CD4-positive, alpha-beta memory T cell (primary cell): ENCODE measurements around the gene ABI3BP. TPM values are rescaled to one million over a fixed set of nuclear protein-coding genes. Genes with fewer than 3 reads are reported as not detected.

Experiments used
- CTCF ChIA-PET: fragments of 350-600 bp; sonication (Branson Sonifier 250); formaldehyde crosslinking; loops from one replicate; lab custom pipeline; 2021; ENCODE audit warnings: inconsistent platforms; ENCODE audit not compliant: partially characterized antibody; lab: Charles Lee
- POLR2A ChIA-PET: fragments of 350-600 bp; sonication (Branson Sonifier 250); formaldehyde crosslinking; loops from one replicate; lab custom pipeline; 2021; ENCODE audit not compliant: partially characterized antibody; lab: Charles Lee
- DNase-seq, 5 donors: peaks; one replicate each; pipeline versions ENCODE4 v3.0.0 to v3.0.0-alpha.2; 2020 to 2022; ENCODE audit warnings: mixed read lengths in 1 of 5
- H3K27ac ChIP-seq: one replicate; pipeline ENCODE4 v1.7.0; 2013; ENCODE audit warnings: low read depth, low read length
- H3K27me3 ChIP-seq: 2 replicates; pipeline ENCODE4 v1.7.0; 2013; ENCODE audit warnings: mild to moderate bottlenecking, low read length, moderate library complexity; ENCODE audit not compliant: insufficient read depth
- H3K36me3 ChIP-seq: 2 replicates; pipeline ENCODE4 v1.7.0; 2013; ENCODE audit warnings: mild to moderate bottlenecking, low read length, moderate library complexity; ENCODE audit not compliant: insufficient read depth
- H3K4me1 ChIP-seq: 2 replicates; pipeline ENCODE4 v1.7.0; 2013; ENCODE audit warnings: mild to moderate bottlenecking, low read length, moderate library complexity; ENCODE audit not compliant: insufficient read depth
- H3K4me3 ChIP-seq, 2 donors: one replicate each; pipeline ENCODE4 v1.7.0; 2013; ENCODE audit warnings: low read length in 2 of 2, mild to moderate bottlenecking in 1 of 2
- H3K9me3 ChIP-seq, 2 donors: one replicate each; pipeline ENCODE4 v1.7.0; 2013; ENCODE audit warnings: low read length in 2 of 2, control low read depth in 1 of 2; ENCODE audit not compliant: control insufficient read depth in 1 of 2
- H3K27ac Mint-ChIP-seq, 7 donors: one replicate each; pipeline ENCODE4 v1.8.0; 2020 to 2021; ENCODE audit warnings: mixed read lengths in 7 of 7, mild to moderate bottlenecking in 6 of 7, inconsistent platforms in 3 of 7, moderate library complexity in 3 of 7
- H3K27me3 Mint-ChIP-seq, 2 donors: one replicate each; pipeline ENCODE4 v1.8.0; 2020 to 2021; ENCODE audit warnings: mixed read lengths in 2 of 2
- H3K36me3 Mint-ChIP-seq, 2 donors: one replicate each; pipeline ENCODE4 v1.8.0; 2020 to 2021; ENCODE audit warnings: mixed read lengths in 2 of 2, inconsistent platforms in 1 of 2, mild to moderate bottlenecking in 1 of 2
- H3K4me1 Mint-ChIP-seq, 4 donors: one replicate each; pipeline ENCODE4 v1.8.0; 2020 to 2021; ENCODE audit warnings: mixed read lengths in 4 of 4, mild to moderate bottlenecking in 1 of 4
- H3K4me3 Mint-ChIP-seq, 8 donors: one replicate each; pipeline ENCODE4 v1.8.0; 2020 to 2021; ENCODE audit warnings: mixed read lengths in 8 of 8, mild to moderate bottlenecking in 7 of 8, moderate library complexity in 6 of 8, inconsistent platforms in 3 of 8
- H3K9me3 Mint-ChIP-seq, 8 donors: one replicate each; pipeline ENCODE4 v1.8.0; 2020 to 2021; ENCODE audit warnings: mixed read lengths in 8 of 8, mild to moderate bottlenecking in 5 of 8, inconsistent platforms in 3 of 8, moderate library complexity in 1 of 8
- intact Hi-C: fragments of 100-400 bp; cut with micrococcal nuclease; formaldehyde crosslinking; loops from one replicate; pipeline ENCODE4 v1.15.1; 2023
- polyA plus RNA-seq, 2 donors: library from polyadenylated mRNA; unstranded; fragments of 300-500 nt; fragmentation: Illumina TruSeq; gene quantifications; one replicate each; pipeline ENCODE4 v1.2.3, GENCODE V29; 2021
- total RNA-seq, 2 experiments: library from RNA; stranded (reverse); gene quantifications; one replicate each; pipeline ENCODE4 v1.2.3, GENCODE V29; 2021

Gene ABI3BP
- total and polyA plus RNA-seq, 4 experiments from 2014 or later, result not detected

DNA sequence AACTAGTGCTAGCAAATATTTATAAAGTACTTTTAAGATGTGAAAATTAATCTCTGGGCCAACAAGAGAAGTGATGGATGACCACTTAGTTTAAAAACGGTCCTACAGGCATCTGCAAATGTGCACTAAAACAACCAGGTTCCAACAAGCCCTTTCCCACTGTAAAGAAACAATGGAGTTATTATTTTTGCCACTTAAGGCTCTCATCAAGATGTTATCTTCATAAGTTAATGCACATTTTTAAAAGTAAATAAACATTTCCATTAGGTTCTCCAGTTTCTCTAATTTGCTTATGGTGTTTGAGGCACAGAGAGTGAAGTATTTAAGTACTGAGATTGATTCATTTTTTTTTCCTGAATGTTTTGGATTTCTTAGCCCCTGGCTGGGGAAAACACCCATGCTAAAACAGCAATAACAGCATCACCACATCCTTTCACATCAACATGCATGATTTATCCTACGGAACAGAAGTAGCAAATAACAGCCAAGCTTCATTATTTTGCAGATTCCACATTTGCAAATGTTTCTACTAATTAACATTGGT is 20.8 kb downstream of the ABI3BP start:
- Mint-ChIP-seq H3K27me3 (peaks cover 0 to 8% of the 10 kb centered on the region in 2 donors), H3K4me3 (no peak overlapping the region), H3K9me3 (no peaks in the 10 kb centered on the region), H3K27ac (no peak overlapping the region), H3K4me1 (no peaks in the 10 kb centered on the region), H3K36me3 (no peaks in the 10 kb centered on the region)
- Histone ChIP-seq H3K9me3 (no peaks in the 10 kb centered on the region), H3K4me1 (no peaks in the 10 kb centered on the region), H3K4me3 (no peak overlapping the region), H3K27ac (no peak overlapping the region), H3K27me3 (no peaks in the 10 kb centered on the region), H3K36me3 (no peaks in the 10 kb centered on the region)
- DNase-seq, result no peak
- POLR2A ChIA-PET, result no interaction called here
- CTCF ChIA-PET, result no interaction called here
- intact Hi-C loops, result no loop called here

- H3K27me3 Mint-ChIP-seq, result peaks cover 0 to 8% of the 10 kb centered on the region in 2 donors
- Histone ChIP-seq H3K9me3 (no peaks in the 10 kb centered on the region), H3K4me3 (no peak overlapping the region), H3K4me1 (no peaks in the 10 kb centered on the region), H3K27me3 (no peaks in the 10 kb centered on the region), H3K36me3 (no peaks in the 10 kb centered on the region), H3K27ac (no peak overlapping the region)
- no peak for DNase-seq
- H3K27ac Mint-ChIP-seq, result no peak overlapping the region
- CTCF ChIA-PET, result no interaction called here
- H3K36me3 Mint-ChIP-seq, result no peaks in the 10 kb centered on the region
- POLR2A ChIA-PET, result no interaction called here
- intact Hi-C loops, result no loop called here
- no peaks in the 10 kb centered on the region for H3K4me1 Mint-ChIP-seq
- H3K4me3 Mint-ChIP-seq, result no peak overlapping the region
- H3K9me3 Mint-ChIP-seq, result no peaks in the 10 kb centered on the region
Observed at GRCh38 chr3:100971798-100972197, 21.4 kb downstream of the ABI3BP start.

DNA sequence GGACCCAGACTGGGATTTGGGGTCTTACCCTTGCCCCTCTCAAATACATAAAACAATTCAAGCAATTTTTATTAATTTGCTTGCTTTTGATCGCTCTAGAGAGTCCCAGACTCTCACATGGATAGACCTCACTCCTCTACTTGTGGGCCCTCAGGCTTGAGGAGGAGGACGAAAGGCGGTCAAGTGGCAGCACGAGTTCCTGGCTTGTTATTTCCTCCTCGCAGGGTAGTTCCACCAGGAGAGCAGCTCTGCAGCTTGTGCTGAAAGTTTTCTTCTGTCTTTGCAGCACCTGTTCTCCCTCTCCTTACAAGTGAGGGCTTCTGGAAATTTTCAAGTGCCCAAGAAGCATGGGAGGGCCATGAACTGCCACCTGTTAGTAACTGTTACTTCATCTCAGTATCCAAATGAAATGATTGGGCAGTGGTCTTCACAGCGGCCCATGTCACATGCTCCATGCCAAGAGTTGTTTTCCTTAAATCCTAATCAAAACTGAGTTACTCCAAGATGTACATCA is 22.7 kb downstream of the ABI3BP start:
- intact Hi-C loops, result no loop called here
- H3K27ac ChIP-seq, result no peak overlapping the region
- no peaks in the 10 kb centered on the region for H3K9me3 Mint-ChIP-seq
- POLR2A ChIA-PET, result no interaction called here
- H3K4me1 Mint-ChIP-seq, result no peaks in the 10 kb centered on the region
- peaks cover 0 to 7% of the 10 kb centered on the region in 2 donors for H3K27me3 Mint-ChIP-seq
- no peak overlapping the region for H3K4me3 ChIP-seq
- H3K4me3 Mint-ChIP-seq, result no peak overlapping the region
- H3K36me3 Mint-ChIP-seq, result no peaks in the 10 kb centered on the region
- no peaks in the 10 kb centered on the region for H3K27me3 ChIP-seq
- no peak for DNase-seq
- no peaks in the 10 kb centered on the region for H3K9me3 ChIP-seq
- CTCF ChIA-PET, result no interaction called here
- H3K36me3 ChIP-seq, result no peaks in the 10 kb centered on the region
- H3K27ac Mint-ChIP-seq, result no peak overlapping the region
- no peaks in the 10 kb centered on the region for H3K4me1 ChIP-seq

GRCh38 chr3:100968932-100969906 is 24.0 kb downstream of the ABI3BP start:
- H3K27ac Mint-ChIP-seq, result no peak overlapping the region
- Histone ChIP-seq H3K4me3 (no peak overlapping the region), H3K27ac (no peak overlapping the region), H3K9me3 (no peaks in the 10 kb centered on the region), H3K27me3 (no peaks in the 10 kb centered on the region), H3K36me3 (no peaks in the 10 kb centered on the region), H3K4me1 (no peaks in the 10 kb centered on the region)
- peaks cover 0 to 3% (median 0%) of the 10 kb centered on the region in 8 donors for H3K9me3 Mint-ChIP-seq
- CTCF ChIA-PET, result no interaction called here
- DNase-seq, result no peak
- no peak overlapping the region for H3K4me3 Mint-ChIP-seq
- H3K36me3 Mint-ChIP-seq, result no peaks in the 10 kb centered on the region
- intact Hi-C loops, result no loop called here
- H3K27me3 Mint-ChIP-seq, result peaks cover 0 to 7% of the 10 kb centered on the region in 2 donors
- H3K4me1 Mint-ChIP-seq, result no peaks in the 10 kb centered on the region
- POLR2A ChIA-PET, result no interaction called here

DNA sequence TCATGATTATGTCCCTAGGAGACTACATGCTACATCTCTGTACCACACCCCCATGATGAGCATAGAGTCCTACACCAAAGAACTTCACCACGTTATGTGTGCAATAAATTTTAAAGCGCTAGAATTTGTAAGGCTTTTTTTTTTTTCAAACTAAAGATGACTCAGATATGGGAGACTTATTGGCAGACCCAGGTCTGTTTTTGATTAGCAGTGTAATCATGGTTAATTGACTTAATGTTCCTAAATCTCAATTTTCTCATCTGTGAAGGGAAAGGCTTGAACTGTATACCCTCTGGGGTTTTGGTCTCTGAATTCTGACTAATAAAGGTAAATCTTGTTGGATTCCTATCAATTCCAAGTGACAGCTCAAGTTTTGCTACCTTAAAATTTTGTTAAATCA is 26.4 kb downstream of the ABI3BP start:
- no peaks in the 10 kb centered on the region for H3K36me3 ChIP-seq
- Mint-ChIP-seq H3K4me1 (no peaks in the 10 kb centered on the region), H3K4me3 (no peak overlapping the region), H3K9me3 (peaks cover 0 to 3% (median 0%) of the 10 kb centered on the region in 8 donors), H3K27me3 (peaks cover 0 to 3% of the 10 kb centered on the region in 2 donors), H3K36me3 (no peaks in the 10 kb centered on the region), H3K27ac (no peak overlapping the region)
- no peaks in the 10 kb centered on the region for H3K4me1 ChIP-seq
- H3K27ac ChIP-seq, result no peak overlapping the region
- no peak overlapping the region for H3K4me3 ChIP-seq
- intact Hi-C loops, result no loop called here
- ChIA-PET POLR2A (no interaction called here), CTCF (no interaction called here)
- no peaks in the 10 kb centered on the region for H3K9me3 ChIP-seq
- H3K27me3 ChIP-seq, result no peaks in the 10 kb centered on the region
- no peak for DNase-seq

DNA sequence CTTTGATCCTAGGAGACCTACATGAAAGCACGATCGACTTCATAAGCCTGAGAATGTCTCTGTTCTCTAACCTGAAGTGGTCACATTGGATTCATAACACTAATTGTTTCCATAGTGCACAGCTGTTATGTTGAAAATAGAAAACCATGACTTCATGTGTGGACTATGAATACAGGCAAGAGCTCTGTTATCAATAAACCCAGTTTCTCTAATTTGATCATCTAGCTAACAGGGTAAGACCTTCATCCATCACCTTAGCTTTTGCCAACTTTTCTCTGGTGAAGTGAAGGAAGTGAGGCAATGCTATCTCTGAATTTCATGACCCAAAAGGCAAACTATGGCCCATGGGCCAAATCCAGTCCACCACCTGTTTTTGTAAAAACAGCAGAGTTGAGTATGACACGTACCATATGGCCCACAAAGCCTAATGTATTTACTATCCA is 27.2 kb downstream of the ABI3BP start:
- Mint-ChIP-seq H3K36me3 (no peaks in the 10 kb centered on the region), H3K4me3 (no peak overlapping the region), H3K9me3 (peaks cover 0 to 3% (median 0%) of the 10 kb centered on the region in 8 donors), H3K27me3 (peaks cover 0 to 3% of the 10 kb centered on the region in 2 donors), H3K27ac (no peak overlapping the region), H3K4me1 (no peaks in the 10 kb centered on the region)
- H3K9me3 ChIP-seq, result no peaks in the 10 kb centered on the region
- no peaks in the 10 kb centered on the region for H3K4me1 ChIP-seq
- ChIA-PET CTCF (no interaction called here), POLR2A (no interaction called here)
- no peaks in the 10 kb centered on the region for H3K27me3 ChIP-seq
- H3K27ac ChIP-seq, result no peak overlapping the region
- no peak for DNase-seq
- no peak overlapping the region for H3K4me3 ChIP-seq
- H3K36me3 ChIP-seq, result no peaks in the 10 kb centered on the region
- intact Hi-C loops, result no loop called here

GRCh38 chr3:100963041-100963440 is 30.2 kb downstream of the ABI3BP start:
- Histone ChIP-seq H3K36me3 (no peaks in the 10 kb centered on the region), H3K27ac (no peak overlapping the region), H3K9me3 (no peaks in the 10 kb centered on the region), H3K4me3 (no peak overlapping the region), H3K27me3 (no peaks in the 10 kb centered on the region), H3K4me1 (no peaks in the 10 kb centered on the region)
- CTCF ChIA-PET, result no interaction called here
- H3K27me3 Mint-ChIP-seq, result no peaks in the 10 kb centered on the region
- no peaks in the 10 kb centered on the region for H3K36me3 Mint-ChIP-seq
- H3K27ac Mint-ChIP-seq, result no peak overlapping the region
- H3K4me1 Mint-ChIP-seq, result no peaks in the 10 kb centered on the region
- intact Hi-C loops, result no loop called here
- H3K9me3 Mint-ChIP-seq, result peaks cover 0 to 21% (median 12%) of the 10 kb centered on the region in 8 donors
- H3K4me3 Mint-ChIP-seq, result no peak overlapping the region
- DNase-seq, result no peak
- POLR2A ChIA-PET, result no interaction called here
